Measurements from ENCODE around the gene GPD2.

Gene GPD2

DNA sequence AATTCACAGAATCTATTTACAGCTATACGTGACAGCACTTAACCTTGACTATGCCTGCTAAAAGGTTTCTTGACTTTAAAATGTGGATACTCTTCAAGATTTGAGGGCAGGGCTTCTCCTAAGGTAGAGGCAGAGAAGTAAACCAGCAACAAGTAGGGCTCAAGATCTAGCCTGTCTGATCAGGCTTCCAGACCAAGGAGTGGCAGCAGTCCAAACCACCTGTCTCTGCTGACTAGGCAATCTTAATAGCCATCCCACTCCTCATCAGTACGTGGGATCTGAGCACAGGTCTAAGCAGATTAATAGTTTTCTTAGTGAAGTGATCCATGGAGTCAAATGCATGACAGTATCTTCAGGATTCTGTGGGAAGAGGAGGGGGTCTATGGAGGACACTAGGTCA, 100.4 kb downstream of the GPD2 start:
- peaks cover 0 to 8% (median 7%) of the 10 kb centered on the region in 11 experiments; a peak in 10 of 22 replicates for H3K9me3 ChIP-seq (replicated peaks in 1 of 11)
- H3K27ac ChIP-seq: no peak overlapping the region
- no peak for TF ChIP-seq Cebpa-rat (IDR thresholded peaks at IDR 0.05)
- H3K36me3 ChIP-seq: peaks cover 0 to 26% (median 5%) of the 10 kb centered on the region in 11 experiments; a peak in 11 of 22 replicates
- peaks cover 0 to 12% (median 9%) of the 10 kb centered on the region in 10 experiments; a peak in 11 of 20 replicates for H3K4me1 ChIP-seq
- H3K27me3 ChIP-seq: no peaks in the 10 kb centered on the region
- no peak overlapping the region for H3K9ac ChIP-seq
- H3K4me2 ChIP-seq: no peak overlapping the region
- no peaks in the 10 kb centered on the region; a peak in 1 of 22 replicates for H4K20me1 ChIP-seq
- H3K4me3 ChIP-seq: no peak overlapping the region

DNA sequence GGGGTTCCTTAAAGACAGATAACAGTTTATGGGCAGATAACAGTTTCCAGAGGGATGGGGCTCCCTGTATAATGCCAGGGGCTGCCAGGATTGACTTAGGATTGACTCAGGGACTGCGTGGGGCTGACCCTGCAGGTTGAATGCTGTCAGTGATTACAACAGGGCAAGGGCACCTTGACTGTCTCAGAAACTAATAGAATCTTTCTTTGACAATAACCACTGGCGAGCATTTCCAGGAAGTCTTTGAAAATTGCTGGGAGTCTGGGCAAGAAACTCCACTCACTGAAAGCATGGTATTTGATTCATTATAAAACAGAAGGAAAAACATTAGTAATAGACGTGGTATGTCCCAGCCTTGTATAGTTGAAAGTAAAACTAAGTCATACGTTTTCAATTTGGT, 101.0 kb downstream of the GPD2 start:
- no peak overlapping the region for H3K4me3 ChIP-seq
- no peak overlapping the region for H3K4me2 ChIP-seq
- no peaks in the 10 kb centered on the region for H4K20me1 ChIP-seq
- H3K9me3 ChIP-seq (replicated peaks in 1 of 11): peaks cover 0 to 8% (median 7%) of the 10 kb centered on the region in 11 experiments; a peak in 10 of 22 replicates
- peaks cover 0 to 24% (median 3%) of the 10 kb centered on the region in 11 experiments; a peak in 6 of 22 replicates for H3K36me3 ChIP-seq
- no peak for TF ChIP-seq Cebpa-rat (IDR thresholded peaks at IDR 0.05)
- H3K27ac ChIP-seq: no peak overlapping the region
- peaks cover 0 to 12% (median 9%) of the 10 kb centered on the region in 10 experiments; a peak in 11 of 20 replicates for H3K4me1 ChIP-seq
- no peaks in the 10 kb centered on the region for H3K27me3 ChIP-seq
- no peak overlapping the region for H3K9ac ChIP-seq

DNA sequence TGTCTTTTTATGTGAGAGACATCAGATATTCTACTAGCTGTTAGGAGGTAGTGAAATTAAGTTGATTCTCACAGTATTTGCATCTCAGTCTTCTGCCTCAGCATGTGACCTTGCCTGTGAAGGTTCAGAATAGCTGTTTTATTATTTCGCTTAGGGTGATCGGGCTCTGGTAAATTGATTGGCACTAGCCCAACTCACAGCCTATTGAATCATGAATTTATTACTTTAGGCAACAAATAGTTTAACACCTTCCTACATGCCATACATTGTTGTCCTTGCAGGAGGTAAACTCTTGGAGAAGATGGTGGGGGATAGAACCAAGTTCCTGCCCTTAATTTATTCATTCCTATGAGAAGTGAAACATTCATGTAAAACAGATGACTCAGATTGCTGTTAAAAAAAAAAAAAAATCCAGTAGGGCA, 101.9 kb downstream of the GPD2 start:
- Histone ChIP-seq H3K4me2 (no peak overlapping the region), H3K9me3 (replicated peaks in 1 of 11) (peaks cover 0 to 8% (median 7%) of the 10 kb centered on the region in 11 experiments; a peak in 10 of 22 replicates), H3K4me1 (peaks cover 0 to 7% (median 6%) of the 10 kb centered on the region in 10 experiments; a peak in 9 of 20 replicates), H3K27ac (no peak overlapping the region), H3K36me3 (peaks cover 0 to 29% (median 3%) of the 10 kb centered on the region in 11 experiments; a peak in 6 of 22 replicates), H3K4me3 (no peak overlapping the region), H3K27me3 (no peaks in the 10 kb centered on the region), H4K20me1 (no peaks in the 10 kb centered on the region), H3K9ac (no peak overlapping the region)
- no peak for TF ChIP-seq Cebpa-rat (IDR thresholded peaks at IDR 0.05)

DNA sequence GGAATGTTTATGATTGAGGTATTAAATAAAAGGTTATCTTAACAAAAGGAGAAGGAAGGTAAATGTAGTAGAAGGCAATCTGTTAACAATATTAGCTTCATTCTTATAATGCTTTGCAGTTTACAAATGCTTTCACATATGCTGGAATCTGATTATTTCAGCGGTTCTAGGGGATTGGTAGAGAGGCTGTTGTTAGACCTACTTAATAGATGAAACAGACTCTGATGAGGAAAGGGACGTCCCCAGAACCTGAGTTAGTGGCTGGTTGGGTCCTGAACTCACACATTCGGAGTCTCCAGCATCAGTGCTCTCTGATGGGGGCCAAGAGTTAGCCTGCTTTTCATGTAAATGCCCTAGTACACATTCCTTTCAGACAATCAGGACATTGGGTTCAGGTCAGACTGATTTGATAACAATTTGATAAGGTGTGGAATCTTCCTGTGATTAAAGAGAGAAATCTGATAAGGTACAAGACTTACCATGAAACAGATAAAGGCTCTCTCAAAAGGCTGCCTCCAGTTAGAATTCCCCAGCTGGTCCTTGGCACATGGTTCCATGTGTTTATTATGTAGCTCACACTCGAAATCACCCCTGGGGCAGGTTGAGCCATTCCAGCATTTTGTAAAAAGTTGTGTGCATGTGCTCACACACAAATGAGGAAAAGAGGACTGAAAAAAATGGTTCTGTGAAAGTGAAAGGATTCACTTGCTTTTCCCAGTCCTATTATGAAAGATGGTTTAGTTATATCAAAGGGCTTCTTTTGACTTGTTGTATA, 103.1 kb downstream of the GPD2 start:
- no peak overlapping the region for H3K27ac ChIP-seq
- no peak overlapping the region for H3K4me3 ChIP-seq
- peaks cover 0 to 25% (median 0%) of the 10 kb centered on the region in 11 experiments; a peak in 5 of 22 replicates for H3K36me3 ChIP-seq
- peaks cover 0 to 4% (median 0%) of the 10 kb centered on the region in 10 experiments; a peak in 1 of 20 replicates for H3K4me1 ChIP-seq
- no peaks in the 10 kb centered on the region for H3K27me3 ChIP-seq
- H3K4me2 ChIP-seq: no peak overlapping the region
- TF ChIP-seq Cebpa-rat (IDR thresholded peaks at IDR 0.05): no peak
- no peak overlapping the region for H3K9ac ChIP-seq
- peaks cover 0 to under 1% (median 0%) of the 10 kb centered on the region in 11 experiments; a peak in 1 of 22 replicates for H3K9me3 ChIP-seq (replicated peaks in 1 of 11)
- no peaks in the 10 kb centered on the region for H4K20me1 ChIP-seq

DNA sequence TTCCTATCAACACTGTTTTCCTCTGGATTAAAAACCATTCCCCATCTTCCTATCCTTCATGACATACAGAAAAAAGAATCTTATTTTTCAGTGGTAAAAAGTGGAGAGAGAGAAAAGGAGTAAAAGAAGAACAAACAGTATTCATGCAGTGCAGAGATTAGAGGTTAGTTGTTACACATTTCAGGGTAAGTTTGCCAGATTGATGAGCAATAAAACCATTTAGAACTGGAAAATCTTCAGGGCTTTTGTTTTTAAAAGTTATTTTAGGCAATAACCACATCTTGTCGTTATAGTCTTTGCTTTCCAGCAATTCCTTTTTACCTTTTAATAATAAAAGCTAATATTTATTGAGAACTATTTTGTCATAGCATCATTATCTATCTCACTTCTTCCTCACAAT, 104.5 kb downstream of the GPD2 start:
- Histone ChIP-seq H3K27ac (no peak overlapping the region), H3K4me1 (peaks cover 0 to 4% (median 0%) of the 10 kb centered on the region in 10 experiments; a peak in 1 of 20 replicates), H3K9ac (no peak overlapping the region), H3K27me3 (no peaks in the 10 kb centered on the region), H4K20me1 (no peaks in the 10 kb centered on the region), H3K4me2 (no peak overlapping the region), H3K4me3 (no peak overlapping the region), H3K36me3 (peaks cover 0 to 25% (median 0%) of the 10 kb centered on the region in 11 experiments; a peak in 5 of 22 replicates), H3K9me3 (replicated peaks in 1 of 11) (no peaks in the 10 kb centered on the region)
- no peak for TF ChIP-seq Cebpa-rat (IDR thresholded peaks at IDR 0.05)

DNA sequence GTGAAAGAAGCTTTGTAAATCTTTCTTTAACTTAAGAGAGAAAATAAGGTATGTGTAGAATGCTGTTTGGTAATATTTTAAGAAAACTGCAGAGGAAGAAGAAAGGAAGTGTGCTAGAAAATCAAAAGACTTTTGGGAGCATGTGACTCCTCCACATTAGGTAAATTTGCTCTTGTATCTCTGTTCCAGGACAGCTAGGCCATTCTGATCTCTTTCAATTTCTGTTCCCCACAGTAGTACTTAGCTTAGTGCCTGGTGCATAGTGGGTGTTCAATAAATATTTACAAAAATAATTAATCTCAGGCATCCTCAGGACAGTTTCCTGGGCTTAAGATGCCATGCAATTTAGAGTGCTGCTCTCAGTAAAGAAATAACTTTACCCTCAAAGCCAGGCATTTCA, 105.0 kb downstream of the GPD2 start:
- no peaks in the 10 kb centered on the region for H3K9me3 ChIP-seq (replicated peaks in 1 of 11)

DNA sequence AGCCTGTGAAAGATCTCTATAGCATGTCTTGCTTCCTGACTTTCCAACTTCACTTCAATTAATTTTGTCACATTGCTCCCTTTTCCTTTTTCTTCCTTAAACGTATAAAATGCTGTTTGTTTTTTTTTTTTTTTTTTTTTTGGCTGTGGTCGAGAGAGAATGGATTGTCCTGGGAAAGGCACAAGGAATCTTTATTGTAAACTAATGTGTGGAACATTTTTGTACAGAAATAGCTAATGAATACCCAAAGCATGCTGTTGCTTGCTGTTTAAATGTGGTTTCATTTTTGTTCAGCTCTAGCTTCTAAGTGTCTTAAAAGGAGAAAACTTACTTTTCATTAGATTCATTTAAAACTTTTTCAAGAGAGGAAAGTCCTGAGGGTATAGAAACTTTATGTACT, 105.5 kb downstream of the GPD2 start:
- Histone ChIP-seq H3K9ac (no peak overlapping the region), H3K27me3 (no peaks in the 10 kb centered on the region), H3K27ac (no peak overlapping the region), H3K9me3 (replicated peaks in 1 of 11) (no peaks in the 10 kb centered on the region), H3K4me1 (peaks cover 0 to 4% (median 0%) of the 10 kb centered on the region in 10 experiments; a peak in 1 of 20 replicates), H3K4me2 (no peak overlapping the region), H4K20me1 (no peaks in the 10 kb centered on the region), H3K4me3 (no peak overlapping the region), H3K36me3 (peaks cover 0 to 20% (median 0%) of the 10 kb centered on the region in 11 experiments; a peak in 5 of 22 replicates)
- no peak for TF ChIP-seq Cebpa-rat (IDR thresholded peaks at IDR 0.05)

More for the DNA sequence above, 105.0 kb downstream of the GPD2 start:
- no peak for TF ChIP-seq Cebpa-rat (IDR thresholded peaks at IDR 0.05)
- Histone ChIP-seq H3K4me3 (no peak overlapping the region), H4K20me1 (no peaks in the 10 kb centered on the region), H3K27me3 (no peaks in the 10 kb centered on the region), H3K9ac (no peak overlapping the region), H3K4me1 (peaks cover 0 to 4% (median 0%) of the 10 kb centered on the region in 10 experiments; a peak in 1 of 20 replicates), H3K36me3 (peaks cover 0 to 24% (median 0%) of the 10 kb centered on the region in 11 experiments; a peak in 5 of 22 replicates), H3K4me2 (no peak overlapping the region), H3K27ac (no peak overlapping the region)

DNA sequence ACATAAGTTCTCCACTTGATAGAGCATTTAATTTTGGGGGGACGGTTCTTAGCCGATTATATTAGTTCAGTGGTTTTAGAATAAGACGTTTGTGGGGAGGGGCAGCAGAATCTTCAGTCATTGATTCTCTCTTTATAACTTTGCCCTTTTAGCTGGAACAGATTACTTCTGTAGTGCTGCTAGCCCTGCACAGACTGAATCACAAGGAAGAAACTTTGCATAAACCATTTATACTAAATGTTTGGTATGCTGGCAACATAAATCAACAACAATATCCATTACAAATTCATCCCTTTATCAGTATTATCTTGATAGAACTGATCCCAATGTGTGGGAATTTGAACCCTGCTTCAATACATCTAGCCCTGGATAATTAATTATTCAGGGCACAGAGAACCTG, 112.2 kb downstream of the GPD2 start:
- Histone ChIP-seq H3K27ac (no peak overlapping the region), H3K4me1 (no peaks in the 10 kb centered on the region), H3K4me3 (no peak overlapping the region), H3K4me2 (no peak overlapping the region), H4K20me1 (no peaks in the 10 kb centered on the region), H3K9me3 (replicated peaks in 1 of 11) (no peaks in the 10 kb centered on the region), H3K9ac (no peak overlapping the region), H3K27me3 (no peaks in the 10 kb centered on the region), H3K36me3 (peaks cover 0 to 19% (median 5%) of the 10 kb centered on the region in 11 experiments; a peak in 9 of 22 replicates)
- TF ChIP-seq Cebpa-rat (IDR thresholded peaks at IDR 0.05): no peak

DNA sequence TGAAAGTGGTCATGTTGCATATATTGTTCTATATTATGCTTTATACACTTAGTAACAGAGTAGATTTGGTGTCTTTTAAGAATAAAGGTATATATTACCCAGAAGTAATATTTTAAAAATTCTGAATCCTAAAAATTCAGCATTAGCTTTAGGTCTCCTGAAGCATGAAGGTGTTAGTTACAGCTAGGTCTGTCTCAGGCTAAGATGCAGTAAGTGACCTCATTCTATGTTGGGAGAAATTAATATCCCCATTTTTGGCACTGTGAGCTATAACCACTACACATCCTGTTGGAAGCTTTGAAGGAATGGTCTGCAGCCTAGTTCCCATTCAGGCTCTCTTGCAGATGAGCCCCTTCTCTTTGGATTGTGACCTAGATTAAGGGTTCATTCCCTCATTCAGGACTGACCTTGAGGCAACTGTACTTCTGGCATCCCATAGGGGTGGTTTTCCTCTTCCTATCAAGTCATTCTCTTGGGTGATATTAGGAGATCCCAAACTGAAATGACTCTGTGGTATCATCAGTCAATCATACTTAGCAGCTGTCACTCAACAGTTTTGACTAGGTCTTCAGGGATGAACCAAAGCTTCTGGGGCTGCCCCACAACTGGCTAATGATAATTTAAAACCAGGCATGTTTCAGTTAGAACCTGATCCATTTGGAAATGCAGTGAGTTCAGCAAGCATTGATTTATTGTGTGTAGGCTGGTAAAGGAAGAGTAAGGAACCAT, 117.7 kb downstream of the GPD2 start:
- no peak overlapping the region for H3K27ac ChIP-seq
- H3K27me3 ChIP-seq: no peaks in the 10 kb centered on the region
- no peaks in the 10 kb centered on the region for H3K4me1 ChIP-seq
- H3K9me3 ChIP-seq (replicated peaks in 1 of 11): no peaks in the 10 kb centered on the region
- H3K4me3 ChIP-seq: no peak overlapping the region
- TF ChIP-seq Cebpa-rat (IDR thresholded peaks at IDR 0.05): no peak
- peaks cover 11 to 35% (median 20%) of the 10 kb centered on the region in 11 experiments; a peak in 20 of 22 replicates for H3K36me3 ChIP-seq
- H3K9ac ChIP-seq: no peak overlapping the region
- no peaks in the 10 kb centered on the region; a peak in 1 of 22 replicates for H4K20me1 ChIP-seq
- no peak overlapping the region for H3K4me2 ChIP-seq
